C4-2B (cell line): ENCODE data around the gene CNBD2.
"Not testable (repeated sequence)": the region's sequence is repeated elsewhere in the genome, so short reads cannot be mapped to it uniquely, and the experiment has no call there.

ENCODE experiments used
- H3K27ac ChIP-seq: fragments of 450-650 bp; 2 replicates; pipeline ENCODE4 v1.5.1; 2017
- CTCF ChIP-seq: fragments of 450-650 bp; conservative IDR thresholded peaks from 2 replicates; pipeline ENCODE4 v1.5.1; 2017; ENCODE audit warnings: mild to moderate bottlenecking
- ZFX ChIP-seq: fragments of 450-650 bp; IDR thresholded peaks from 2 replicates; pipeline ENCODE4 v1.6.1; 2017

Gene CNBD2

DNA sequence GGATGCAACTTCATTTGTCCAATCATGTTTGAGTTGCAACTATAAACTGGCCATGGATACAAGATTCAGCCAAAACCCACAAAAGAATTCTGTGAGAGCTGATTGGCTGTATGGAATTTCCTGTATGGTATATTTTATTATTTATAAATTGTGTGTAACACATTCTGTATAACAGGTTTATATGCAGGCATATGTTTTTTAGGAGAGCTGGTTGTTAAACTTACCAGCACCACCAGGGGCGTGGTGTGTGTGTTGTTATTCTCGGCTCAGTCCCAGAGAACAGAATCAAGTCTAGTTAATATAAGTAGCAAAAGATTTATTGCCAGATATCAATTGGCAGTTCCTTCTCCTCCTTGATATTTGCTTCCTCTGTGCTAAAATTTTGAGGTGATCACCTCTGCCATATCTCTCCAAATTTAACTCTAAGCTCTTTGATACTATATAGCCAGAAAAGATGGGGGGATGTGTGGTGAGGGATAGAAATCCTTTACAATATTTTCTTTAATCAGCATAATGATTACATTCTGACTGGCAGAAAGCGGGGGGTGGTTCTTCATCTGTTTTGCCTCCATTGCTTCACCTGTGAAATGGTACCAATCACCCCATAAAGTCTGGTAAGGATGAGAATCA lies 22.9 kb downstream of the CNBD2 start:
- peak overlapping the region; percentile 27; the same call in 1 of the 2 replicates for H3K27ac ChIP-seq

DNA sequence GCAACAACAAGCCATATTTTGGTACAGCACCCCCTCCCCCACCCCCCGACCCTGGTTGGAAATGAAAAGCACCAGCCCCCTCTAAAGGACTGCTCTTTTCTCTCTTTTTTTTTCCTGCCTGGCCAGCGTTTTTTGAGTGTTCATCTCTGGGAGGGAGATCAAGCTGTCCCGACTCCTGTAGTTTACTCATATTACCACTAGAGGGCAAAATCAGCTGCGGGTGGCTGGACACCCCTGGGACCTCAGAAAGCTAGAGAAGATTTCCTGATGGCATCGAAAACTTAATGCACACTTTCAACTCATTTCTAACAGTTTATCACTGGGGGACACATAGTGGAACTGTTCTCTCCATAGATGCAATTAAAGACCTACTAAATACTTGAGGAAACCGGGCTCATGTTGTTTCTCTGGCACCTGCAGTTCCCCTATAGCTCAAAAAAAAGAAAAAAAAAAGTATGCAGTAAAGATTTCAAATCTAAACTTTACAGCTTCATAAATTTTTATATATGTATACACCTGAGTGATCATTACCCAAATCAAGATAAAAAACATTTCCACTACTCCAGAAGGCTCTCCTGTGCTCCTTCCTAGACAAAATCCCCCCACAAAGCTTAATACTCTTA lies 24.4 kb downstream of the CNBD2 start:
- no peak overlapping the region for H3K27ac ChIP-seq
- peak; percentile 96 for TF ChIP-seq CTCF
- TF ChIP-seq ZFX, result no peak

More for the DNA sequence above, 22.9 kb downstream of the CNBD2 start:
- no peak for TF ChIP-seq ZFX
- peak; percentile 79 for TF ChIP-seq CTCF

DNA sequence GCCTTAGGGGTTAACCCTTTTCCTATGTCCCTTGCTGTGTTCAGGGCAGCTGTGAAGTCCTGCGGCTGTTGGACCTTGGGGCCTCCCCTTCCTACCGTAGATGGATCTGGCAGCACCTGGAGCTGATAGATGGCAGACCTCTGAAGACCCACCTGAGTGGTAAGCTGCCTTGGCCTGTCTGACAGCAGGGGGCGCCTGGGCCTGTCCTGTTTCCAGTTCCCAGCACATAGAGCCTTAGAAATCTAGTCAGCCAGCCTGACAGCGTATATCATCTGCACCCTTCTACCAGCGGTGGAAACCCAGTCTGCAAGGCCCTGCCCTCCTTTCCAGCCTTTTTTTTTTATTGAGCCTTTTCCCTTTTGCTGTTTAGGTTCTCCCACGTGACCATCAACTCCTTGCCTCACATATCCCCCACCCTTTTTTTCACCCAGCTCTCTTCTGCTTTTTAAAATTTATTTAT lies 26.6 kb downstream of the CNBD2 start:
- TF ChIP-seq CTCF, result peak; percentile 97
- TF ChIP-seq ZFX, result no peak
- H3K27ac ChIP-seq, result no peak overlapping the region

GRCh38 chr20:35996492-35996891 lies 28.1 kb downstream of the CNBD2 start:
- not testable (repeated sequence) for H3K27ac ChIP-seq

GRCh38 chr20:36001331-36001730 lies 32.9 kb downstream of the CNBD2 start:
- not testable (repeated sequence) for H3K27ac ChIP-seq

- TF ChIP-seq CTCF, result no peak
- no peak for TF ChIP-seq ZFX
- no peak overlapping the region for H3K27ac ChIP-seq
Measured at GRCh38 chr20:36002855-36003254, 34.5 kb downstream of the CNBD2 start.

- TF ChIP-seq CTCF (no peak), ZFX (no peak)
- no peak overlapping the region for H3K27ac ChIP-seq
Measured at GRCh38 chr20:36004045-36004444, 35.7 kb downstream of the CNBD2 start.

- H3K27ac ChIP-seq, result no peak overlapping the region
- TF ChIP-seq ZFX, result no peak
- no peak for TF ChIP-seq CTCF
Measured at GRCh38 chr20:36008461-36009035, 40.2 kb downstream of the CNBD2 start.
